ENCODE measurements around the gene RPL29. TPM values are rescaled to one million over a fixed set of nuclear protein-coding genes. Genes with fewer than 3 reads are reported as not detected.

The RPL29 gene
- total RNA-seq, 1 experiment from 2014 or later, result 696 TPM

GRCh38 chr3:51968883-51969678, 26.6 kb downstream of the RPL29 start:
- DNase-seq (ENCODE audit: low read depth, low spot score) (no peak), ATAC-seq (no peak)
- no peaks in the 10 kb centered on the region; the same call in 1 of the 2 replicates for H3K36me3 ChIP-seq (ENCODE audit: control insufficient read depth, insufficient read depth, low read length)
- no peaks in the 10 kb centered on the region for H3K9me3 ChIP-seq (ENCODE audit: control insufficient read depth, insufficient read depth, low read depth, low read length)
- in situ Hi-C loops (cut with HindIII; ENCODE audit: low pct_unique_long_range_greater_than_20kb, low sequenced_read_pairs), result no loop called here
- intact Hi-C loops (cut with micrococcal nuclease; ENCODE audit: unreplicated experiment), result no loop called here
- no peaks in the 10 kb centered on the region for H3K27me3 ChIP-seq (ENCODE audit: control insufficient read depth, insufficient read depth, low read length)
- peaks cover 12% of the 10 kb centered on the region for H3K4me1 ChIP-seq (ENCODE audit: control insufficient read depth, insufficient read depth, low read length)
- TSS peak; percentile 76 for BruUV-seq (replicated peaks)
- H3K4me3 ChIP-seq (ENCODE audit: low read depth in 2 of 2, low read length in 2 of 2), result no peak overlapping the region
- TF ChIP-seq SIN3A (IDR thresholded peaks at IDR 0.05; ENCODE audit: borderline replicate concordance, insufficient read depth, low read depth, low read length) (no peak), TCF7L2 (IDR thresholded peaks at IDR 0.05; ENCODE audit: low read depth, low read length) (no peak), POLR2AphosphoS5 (IDR thresholded peaks at IDR 0.05; ENCODE audit: low read depth, low read length) (no peak), CTCF (IDR thresholded peaks at IDR 0.05) (no peak), REST (IDR thresholded peaks at IDR 0.05; ENCODE audit: insufficient read depth in 1 of 2, low read depth in 2 of 2, low read length in 1 of 2) (no peak)
- ChIA-PET CTCF (interaction anchor here (1.0 kb wide), 1 partner anchor 14 kb away, joined by 3 read pairs; no protein-coding TSS in a partner anchor), POLR2A (no interaction called here)
- H3K27ac ChIP-seq (ENCODE audit: low read length), result no peak overlapping the region

- BruUV-seq (replicated peaks), result no TSS peak
- DNase-seq (ENCODE audit: low read depth, low spot score) (no peak), ATAC-seq (peak; percentile 33; the same call in 1 of the 2 replicates)
- intact Hi-C loops (cut with micrococcal nuclease; ENCODE audit: unreplicated experiment), result no loop called here
- peaks cover 12% of the 10 kb centered on the region for H3K4me1 ChIP-seq (ENCODE audit: control insufficient read depth, insufficient read depth, low read length)
- H3K9me3 ChIP-seq (ENCODE audit: control insufficient read depth, insufficient read depth, low read depth, low read length), result no peaks in the 10 kb centered on the region
- H3K36me3 ChIP-seq (ENCODE audit: control insufficient read depth, insufficient read depth, low read length), result no peaks in the 10 kb centered on the region
- H3K27ac ChIP-seq (ENCODE audit: low read length), result peak overlapping the region; percentile 85
- ChIA-PET CTCF (interaction anchor here (0.6 to 1.0 kb wide), 2 partner anchors 15 to 36 kb away, joined by 3 read pairs; no protein-coding TSS in a partner anchor), POLR2A (no interaction called here)
- TF ChIP-seq POLR2AphosphoS5 (IDR thresholded peaks at IDR 0.05; ENCODE audit: low read depth, low read length), result no peak
- TF ChIP-seq SIN3A (IDR thresholded peaks at IDR 0.05; ENCODE audit: borderline replicate concordance, insufficient read depth, low read depth, low read length), result no peak
- no peak for TF ChIP-seq CTCF (IDR thresholded peaks at IDR 0.05)
- no peak for TF ChIP-seq TCF7L2 (IDR thresholded peaks at IDR 0.05; ENCODE audit: low read depth, low read length)
- no peak for TF ChIP-seq REST (IDR thresholded peaks at IDR 0.05; ENCODE audit: insufficient read depth in 1 of 2, low read depth in 2 of 2, low read length in 1 of 2)
- no peaks in the 10 kb centered on the region for H3K27me3 ChIP-seq (ENCODE audit: control insufficient read depth, insufficient read depth, low read length)
- in situ Hi-C loops (cut with HindIII; ENCODE audit: low pct_unique_long_range_greater_than_20kb, low sequenced_read_pairs), result no loop called here
- peak overlapping the region; percentile 57 to 61 for H3K4me3 ChIP-seq (ENCODE audit: low read depth in 2 of 2, low read length in 2 of 2)
These were observed 27.4 kb downstream of the RPL29 start for GRCh38 chr3:51968170-51968775.

Data from Panc1 (cell line).